HG03280 (cell line): ENCODE measurements around the gene TEAD1.

Experiments
- ATAC-seq: cut with Tn5 transposase; IDR thresholded peaks from one replicate; pipeline ENCODE4 v1.9.1; 2021; ENCODE audit warnings: mild to moderate bottlenecking, moderate library complexity; ENCODE audit not compliant: unreplicated experiment

The TEAD1 gene

GRCh38 chr11:12706545-12707499 is 32.6 kb downstream of the TEAD1 start:
- ATAC-seq, result no peak

DNA sequence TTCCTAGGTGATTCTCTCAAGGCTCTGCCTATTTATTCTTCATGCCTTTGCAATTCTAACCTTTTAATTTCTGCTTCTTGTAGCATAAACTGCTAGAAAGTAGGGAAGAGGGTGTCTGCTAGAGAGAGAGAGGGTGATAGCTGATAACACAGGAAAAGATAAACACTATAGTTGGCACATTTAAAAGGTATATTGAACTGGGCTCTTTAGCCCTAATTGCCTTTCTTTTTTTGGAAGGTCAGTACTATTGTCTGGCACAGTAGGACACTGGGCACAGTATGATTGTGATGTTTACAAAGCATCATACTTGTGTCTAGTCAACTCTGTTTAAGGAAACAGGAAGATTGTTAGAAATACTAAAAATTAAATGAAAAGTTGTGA is 33.3 kb downstream of the TEAD1 start:
- no peak for ATAC-seq

DNA sequence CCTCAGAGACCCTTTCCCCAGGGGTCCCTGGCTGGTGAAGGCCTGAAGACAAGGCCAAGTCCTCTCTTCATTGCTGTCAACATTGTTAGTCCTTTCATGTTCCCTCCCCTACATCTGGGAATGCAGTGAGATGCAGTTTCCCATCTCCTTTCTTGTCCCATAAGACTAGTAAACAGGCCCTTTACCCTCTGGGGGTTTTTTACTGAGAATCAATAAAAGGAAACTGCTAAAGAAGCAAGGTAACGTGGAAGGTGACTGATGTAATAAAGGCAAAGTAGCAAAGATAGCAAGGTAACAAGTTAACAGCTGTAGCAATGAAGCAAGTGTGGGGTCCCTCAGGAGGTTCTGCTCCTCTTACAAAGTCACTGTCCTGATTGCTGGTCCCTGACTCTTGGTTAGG is 37.3 kb downstream of the TEAD1 start:
- no peak for ATAC-seq

- no peak for ATAC-seq
These were observed 37.9 kb downstream of the TEAD1 start for GRCh38 chr11:12712132-12712531.

DNA sequence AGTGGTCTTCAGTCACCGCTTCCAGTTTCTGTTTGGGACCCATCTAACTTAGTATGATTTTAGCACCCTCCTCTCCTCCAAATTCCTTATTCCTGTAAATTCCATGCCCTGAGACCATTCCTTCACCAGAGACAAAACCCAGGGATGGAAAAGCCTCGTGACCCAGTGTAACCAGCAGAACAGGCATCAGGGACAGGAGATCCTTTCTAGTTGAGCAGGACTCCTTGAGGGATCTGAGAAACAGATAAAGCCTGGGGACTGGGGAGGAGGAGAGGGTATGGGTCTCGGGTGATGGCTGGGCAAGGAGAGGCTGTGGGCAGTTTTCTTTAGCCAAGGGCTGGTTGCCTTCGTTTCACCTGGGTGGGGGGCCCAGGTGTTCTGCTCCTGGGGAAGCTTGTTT is 40.9 kb downstream of the TEAD1 start:
- ATAC-seq, result no peak

DNA sequence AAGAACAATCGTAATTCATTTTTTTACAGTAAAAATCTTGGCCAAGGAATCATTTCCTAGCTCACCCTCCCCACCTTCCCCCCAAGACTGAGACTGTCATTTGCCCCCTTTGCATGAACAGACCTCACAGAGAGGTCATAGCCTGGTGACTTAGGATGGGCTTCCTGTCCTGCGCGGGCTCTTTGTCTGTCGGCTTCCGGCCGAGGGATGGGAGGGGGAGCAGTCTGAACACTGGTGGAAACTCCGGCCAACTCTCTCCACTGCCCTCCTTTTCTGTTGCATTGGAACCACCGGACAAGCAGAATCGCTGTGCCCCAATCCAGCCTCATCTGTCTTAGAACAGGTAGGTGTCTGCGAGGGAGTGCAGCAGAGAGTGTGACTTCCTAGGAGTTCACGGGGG is 41.7 kb downstream of the TEAD1 start:
- no peak for ATAC-seq

- ATAC-seq, result no peak
These were observed 42.6 kb downstream of the TEAD1 start for GRCh38 chr11:12716816-12717215.

GRCh38 chr11:12717851-12718291 is 43.6 kb downstream of the TEAD1 start:
- ATAC-seq, result peak; percentile 92

DNA sequence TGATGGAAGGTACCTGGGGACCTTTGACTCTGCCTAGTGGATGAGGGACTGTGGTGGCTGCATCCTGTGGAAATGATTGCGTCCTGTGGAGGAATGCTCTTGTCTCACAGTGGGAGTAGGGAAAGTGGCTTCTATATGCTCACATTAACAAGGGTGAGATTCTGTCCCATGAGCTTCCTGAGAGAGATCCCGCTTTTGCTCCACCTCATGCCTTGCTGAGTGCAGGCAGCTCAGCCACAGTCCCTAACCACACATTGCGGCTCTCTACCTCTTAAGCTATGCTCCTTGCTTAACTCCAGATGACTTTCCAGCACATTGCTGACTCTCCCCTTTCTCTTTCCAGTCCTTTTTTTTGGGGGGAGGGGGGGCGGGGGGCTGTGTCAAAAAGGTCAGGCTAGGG is 45.0 kb downstream of the TEAD1 start:
- no peak for ATAC-seq

DNA sequence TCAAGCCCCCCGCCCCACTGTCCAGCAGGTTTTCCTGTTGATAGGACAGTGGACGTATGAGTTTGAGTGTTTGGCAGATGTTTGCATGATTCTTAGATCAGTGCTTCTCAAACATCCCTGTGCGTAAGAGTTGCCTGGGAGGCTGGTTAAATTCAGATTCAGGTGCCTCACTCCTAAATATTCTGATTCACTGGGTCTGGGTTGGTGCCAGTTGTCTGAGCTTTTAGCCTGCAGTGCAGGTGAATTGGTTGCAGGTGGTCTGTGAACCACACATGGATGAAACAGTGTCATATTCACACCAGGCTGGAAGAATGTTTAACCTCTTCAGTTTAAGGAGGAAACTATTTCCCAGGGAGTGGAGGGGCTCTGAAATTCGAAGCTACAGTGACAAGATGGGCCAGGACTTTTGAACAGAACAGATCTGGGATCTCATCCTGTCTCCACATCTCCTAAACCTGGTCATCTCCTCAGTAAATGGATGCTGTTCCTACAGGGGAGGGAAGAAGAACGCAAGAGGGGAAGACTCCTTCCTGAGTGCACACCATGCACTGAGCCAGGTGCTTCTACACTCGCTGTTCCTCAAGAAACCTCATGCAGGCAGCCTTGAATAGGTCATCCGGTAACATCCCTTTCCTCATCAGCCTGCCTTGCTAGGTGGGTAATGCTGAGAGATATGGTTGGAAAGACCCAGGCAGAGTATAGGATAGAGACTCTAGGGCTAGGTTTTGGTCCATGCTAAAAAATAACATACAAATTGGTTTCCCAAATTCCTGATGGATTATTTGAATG is 47.8 kb downstream of the TEAD1 start:
- ATAC-seq, result no peak

DNA sequence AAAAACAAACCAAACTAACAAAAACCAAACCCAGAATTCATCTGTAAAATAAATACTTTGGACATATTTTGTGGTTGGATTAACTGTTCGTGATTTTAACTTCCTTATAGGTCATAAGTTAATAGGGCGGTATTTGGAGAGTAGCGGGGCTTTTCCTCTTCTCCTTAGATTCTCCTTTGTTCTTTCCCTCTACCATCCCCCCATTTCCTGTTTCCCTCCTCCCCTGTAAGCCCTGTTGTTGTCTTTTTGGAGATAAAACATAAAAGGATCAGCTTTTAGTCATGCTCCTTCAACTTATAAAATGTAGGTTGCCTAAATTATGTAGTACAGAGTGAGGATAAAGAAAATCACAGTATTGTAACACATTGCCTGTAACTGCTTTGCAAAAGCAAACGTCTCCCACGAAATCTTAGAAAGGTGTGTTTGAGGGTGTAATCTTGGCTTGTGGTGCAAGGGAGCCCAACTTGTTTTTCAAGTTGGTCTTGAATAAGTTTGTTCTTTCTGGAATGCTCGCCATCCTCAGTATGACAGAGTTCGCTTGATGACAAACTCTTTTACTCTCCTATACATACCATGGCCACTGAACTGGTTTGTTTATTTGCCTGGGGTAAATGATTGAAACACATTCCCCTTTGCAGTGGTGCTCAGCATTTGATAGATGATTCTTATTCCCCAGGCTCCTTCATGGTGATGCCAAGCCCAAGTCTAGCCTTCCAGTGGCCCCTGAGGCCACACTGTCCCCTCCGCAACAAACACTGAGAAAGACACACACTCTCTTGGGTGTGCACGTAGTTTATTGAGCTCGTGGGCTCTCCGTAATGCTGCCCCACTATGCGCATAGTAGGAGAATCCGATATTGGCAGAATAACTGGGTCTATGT is 49.4 kb downstream of the TEAD1 start:
- ATAC-seq, result no peak

DNA sequence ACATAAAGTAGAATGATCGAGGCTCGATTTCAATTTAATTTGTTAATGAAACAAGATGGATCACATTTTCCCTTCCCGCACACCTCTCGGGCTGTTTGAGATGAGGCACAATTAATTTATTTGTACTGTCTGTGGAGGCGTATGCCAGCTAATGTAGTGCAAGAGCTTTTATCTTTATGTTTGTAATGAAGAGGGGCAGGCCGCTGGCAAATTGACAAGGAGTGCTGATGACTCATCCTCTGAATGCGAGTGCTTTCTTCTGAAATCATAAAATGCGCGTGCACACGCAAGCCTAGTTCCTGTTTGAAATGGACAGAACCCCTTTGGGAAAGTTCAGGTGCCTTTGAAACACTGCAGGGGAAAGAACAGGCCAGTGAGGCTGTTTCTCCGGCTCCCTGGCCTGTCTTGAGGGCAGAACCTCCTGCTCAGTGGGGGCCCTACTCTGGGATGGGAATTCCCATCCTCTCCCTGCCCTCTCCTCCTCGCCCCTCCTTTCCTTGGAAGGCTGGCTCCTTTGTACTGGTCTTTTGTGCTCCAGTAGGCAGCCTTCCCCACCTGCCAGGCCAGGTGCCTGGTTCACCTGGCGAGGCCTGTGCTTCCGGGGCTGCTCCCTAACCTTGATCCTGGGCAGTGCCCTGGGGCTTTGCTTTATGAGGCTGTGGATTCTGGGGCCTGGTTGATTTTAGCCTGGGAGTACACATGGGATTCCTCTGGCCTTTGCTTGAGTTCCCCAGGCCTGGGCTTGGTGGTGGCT is 50.3 kb downstream of the TEAD1 start:
- ATAC-seq, result no peak

- ATAC-seq, result no peak
These were observed 51.0 kb downstream of the TEAD1 start for GRCh38 chr11:12725055-12725862.

DNA sequence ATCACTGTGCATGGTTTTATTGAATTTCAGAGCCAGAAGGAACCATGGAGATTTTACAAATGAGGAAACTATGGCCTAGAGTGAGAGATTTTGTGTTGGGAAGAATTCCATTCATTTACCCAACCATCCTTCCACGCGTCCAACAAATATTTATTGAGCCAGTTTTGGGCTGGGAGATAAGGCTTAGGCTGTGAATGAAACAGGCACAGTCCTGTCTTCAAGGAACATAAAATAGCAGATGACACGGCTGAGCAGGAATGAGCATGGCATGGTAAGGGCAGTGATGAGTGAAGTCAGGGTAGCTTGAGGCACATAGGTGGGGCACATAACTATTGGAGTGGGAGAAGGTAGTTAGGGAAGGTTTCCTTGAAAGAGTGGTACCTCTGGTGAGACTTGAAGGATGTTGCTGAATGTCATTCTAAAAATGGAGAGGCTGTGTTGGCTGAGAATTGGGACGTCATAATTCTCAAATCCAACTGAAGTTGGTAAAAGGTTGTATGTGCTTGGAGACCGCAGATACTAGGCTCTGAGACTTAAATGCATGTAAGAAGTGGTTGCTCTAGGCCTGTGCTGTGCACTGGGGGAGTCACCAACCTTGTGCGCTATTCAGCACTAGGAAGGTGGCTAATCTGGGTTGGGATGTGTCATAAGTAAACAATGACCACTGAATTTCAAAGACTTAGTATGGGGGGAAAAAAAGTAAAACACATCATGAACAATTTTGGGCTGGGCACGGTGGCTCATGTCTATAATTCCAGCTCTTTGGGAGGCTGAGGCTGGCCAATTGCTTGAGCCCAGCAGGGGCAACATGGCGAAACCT is 51.9 kb downstream of the TEAD1 start:
- ATAC-seq, result no peak

- ATAC-seq, result no peak
These were observed 53.5 kb downstream of the TEAD1 start for GRCh38 chr11:12727563-12728211.

GRCh38 chr11:12728417-12728816 is 54.2 kb downstream of the TEAD1 start:
- ATAC-seq, result no peak

GRCh38 chr11:12729941-12730340 is 55.7 kb downstream of the TEAD1 start:
- ATAC-seq, result no peak

- ATAC-seq, result no peak
These were observed 57.7 kb downstream of the TEAD1 start for GRCh38 chr11:12731841-12732336.
